ENCODE data around the gene SLC15A4. TPM values are rescaled to one million over a fixed set of nuclear protein-coding genes. Genes with fewer than 3 reads are reported as not detected.

SLC15A4 gene
- total RNA-seq, 1 donor from 2014 or later: 49.6 TPM

DNA sequence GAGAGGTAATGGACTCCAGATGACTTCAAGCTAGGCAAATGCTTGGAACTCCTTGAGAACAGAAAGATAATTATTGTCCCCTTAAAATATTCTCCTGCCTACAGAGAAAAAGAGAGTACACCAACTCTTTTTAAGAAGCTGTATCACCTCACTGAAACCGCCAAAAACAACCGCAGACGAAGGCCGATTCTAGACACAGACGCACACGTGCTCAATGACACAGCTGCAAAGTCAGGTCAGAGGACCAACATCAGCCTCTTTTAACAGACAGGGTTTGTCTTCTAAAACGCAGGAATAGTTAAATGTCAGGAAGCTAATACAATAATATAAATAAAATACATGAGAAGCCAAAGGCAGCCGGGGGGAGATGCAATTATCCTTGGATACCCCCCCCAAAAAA lies 19.0 kb downstream of the SLC15A4 start:
- DNase-seq (ENCODE audit: low read depth): no peak
- no peak overlapping the region for H3K4me3 ChIP-seq (ENCODE audit: low read depth, low read length)
- TF ChIP-seq, protein P1, sequence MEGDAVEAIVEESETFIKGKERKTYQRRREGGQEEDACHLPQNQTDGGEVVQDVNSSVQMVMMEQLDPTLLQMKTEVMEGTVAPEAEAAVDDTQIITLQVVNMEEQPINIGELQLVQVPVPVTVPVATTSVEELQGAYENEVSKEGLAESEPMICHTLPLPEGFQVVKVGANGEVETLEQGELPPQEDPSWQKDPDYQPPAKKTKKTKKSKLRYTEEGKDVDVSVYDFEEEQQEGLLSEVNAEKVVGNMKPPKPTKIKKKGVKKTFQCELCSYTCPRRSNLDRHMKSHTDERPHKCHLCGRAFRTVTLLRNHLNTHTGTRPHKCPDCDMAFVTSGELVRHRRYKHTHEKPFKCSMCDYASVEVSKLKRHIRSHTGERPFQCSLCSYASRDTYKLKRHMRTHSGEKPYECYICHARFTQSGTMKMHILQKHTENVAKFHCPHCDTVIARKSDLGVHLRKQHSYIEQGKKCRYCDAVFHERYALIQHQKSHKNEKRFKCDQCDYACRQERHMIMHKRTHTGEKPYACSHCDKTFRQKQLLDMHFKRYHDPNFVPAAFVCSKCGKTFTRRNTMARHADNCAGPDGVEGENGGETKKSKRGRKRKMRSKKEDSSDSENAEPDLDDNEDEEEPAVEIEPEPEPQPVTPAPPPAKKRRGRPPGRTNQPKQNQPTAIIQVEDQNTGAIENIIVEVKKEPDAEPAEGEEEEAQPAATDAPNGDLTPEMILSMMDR (conservative IDR thresholded peaks at IDR 0.05; ENCODE audit: low read depth, low read length): no peak

DNA sequence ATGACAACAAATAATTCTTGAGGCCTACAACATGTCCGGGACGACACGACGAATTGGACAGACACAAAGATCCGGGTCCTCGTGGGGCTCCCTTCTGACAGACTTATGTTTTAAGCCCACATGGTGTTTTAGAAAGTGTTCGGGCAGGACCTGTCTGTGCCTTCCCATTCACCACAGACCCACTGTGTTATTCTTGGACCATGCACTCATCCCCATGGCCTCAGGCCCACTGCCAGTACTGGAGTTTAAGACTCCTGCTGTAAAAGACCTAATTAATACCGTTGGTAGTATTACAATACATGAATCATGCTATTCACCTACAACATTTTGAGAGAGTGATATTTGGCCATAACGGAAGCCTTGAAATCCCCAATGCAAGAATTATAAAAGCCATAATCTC lies 20.0 kb downstream of the SLC15A4 start:
- H3K4me3 ChIP-seq (ENCODE audit: low read depth, low read length): no peak overlapping the region
- DNase-seq (ENCODE audit: low read depth): no peak
- TF ChIP-seq, protein P1 (conservative IDR thresholded peaks at IDR 0.05; ENCODE audit: low read depth, low read length): no peak

DNA sequence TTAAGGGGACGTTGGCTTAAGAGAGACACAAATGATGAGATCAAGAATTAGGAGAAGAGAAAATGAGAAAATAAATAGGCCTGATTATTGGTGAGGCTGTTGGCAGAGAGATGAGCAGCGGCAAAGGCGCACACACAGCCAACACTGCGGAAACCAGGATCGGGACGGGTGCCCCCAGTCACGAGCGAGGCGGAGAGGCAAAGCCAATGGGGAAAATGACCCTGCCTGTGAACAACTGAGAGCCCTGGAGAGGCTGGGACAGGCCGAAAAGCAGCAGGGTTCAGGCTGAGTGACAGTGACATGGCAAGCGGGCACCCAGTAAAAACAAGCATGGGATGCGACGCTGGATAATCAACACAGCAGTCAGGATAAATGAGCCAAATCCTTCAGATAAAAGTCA lies 21.0 kb downstream of the SLC15A4 start:
- TF ChIP-seq, protein P1 (conservative IDR thresholded peaks at IDR 0.05; ENCODE audit: low read depth, low read length): no peak
- no peak overlapping the region for H3K4me3 ChIP-seq (ENCODE audit: low read depth, low read length)
- DNase-seq (ENCODE audit: low read depth): no peak

DNA sequence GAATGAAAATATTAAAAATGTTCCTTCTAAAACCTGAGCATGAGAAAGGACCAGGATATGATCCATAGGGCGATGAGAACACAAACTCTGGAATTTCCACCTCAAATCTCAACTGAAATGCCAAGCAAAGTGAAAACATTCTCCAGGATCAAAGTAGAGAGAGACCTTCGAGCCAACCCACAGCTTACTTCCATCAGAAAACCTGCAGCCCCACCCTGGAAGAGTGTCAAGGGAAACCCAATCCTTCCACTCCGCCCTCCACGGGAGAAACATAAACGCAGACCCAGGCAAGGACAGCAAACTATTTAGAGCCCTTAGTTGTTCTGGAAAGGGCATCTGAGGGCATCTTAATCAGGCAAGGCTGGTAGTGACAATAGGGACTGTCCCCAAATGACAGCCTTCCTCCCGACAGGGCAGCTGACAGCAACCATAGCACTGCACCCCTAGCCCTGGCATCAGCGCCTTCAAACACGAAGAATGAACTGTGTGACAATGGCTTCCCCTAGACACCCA lies 21.8 kb downstream of the SLC15A4 start:
- H3K4me3 ChIP-seq (ENCODE audit: low read depth, low read length): no peak overlapping the region
- TF ChIP-seq, protein P1 (conservative IDR thresholded peaks at IDR 0.05; ENCODE audit: low read depth, low read length): no peak
- no peak for DNase-seq (ENCODE audit: low read depth)

DNA sequence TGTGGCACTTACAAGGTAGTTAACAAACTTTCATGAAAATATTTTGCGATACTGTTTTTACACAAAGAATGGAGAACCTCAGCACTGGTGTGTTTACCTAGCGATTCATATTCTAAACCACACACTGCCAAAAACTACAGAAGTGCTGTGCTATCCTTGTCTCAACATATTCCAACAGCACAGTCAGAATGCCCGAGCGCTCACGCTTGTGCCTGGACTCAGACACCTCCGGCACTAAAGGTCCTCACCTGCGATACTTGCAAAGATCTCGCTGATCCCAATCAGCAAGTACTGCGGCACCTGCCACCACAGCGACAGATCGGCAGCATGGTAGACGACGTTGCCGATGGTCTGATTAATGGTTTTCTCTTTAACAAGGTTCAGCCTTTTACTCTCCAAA lies 23.2 kb downstream of the SLC15A4 start:
- no peak for DNase-seq (ENCODE audit: low read depth)
- TF ChIP-seq, protein P1 (conservative IDR thresholded peaks at IDR 0.05; ENCODE audit: low read depth, low read length): no peak
- no peak overlapping the region for H3K4me3 ChIP-seq (ENCODE audit: low read depth, low read length)

DNA sequence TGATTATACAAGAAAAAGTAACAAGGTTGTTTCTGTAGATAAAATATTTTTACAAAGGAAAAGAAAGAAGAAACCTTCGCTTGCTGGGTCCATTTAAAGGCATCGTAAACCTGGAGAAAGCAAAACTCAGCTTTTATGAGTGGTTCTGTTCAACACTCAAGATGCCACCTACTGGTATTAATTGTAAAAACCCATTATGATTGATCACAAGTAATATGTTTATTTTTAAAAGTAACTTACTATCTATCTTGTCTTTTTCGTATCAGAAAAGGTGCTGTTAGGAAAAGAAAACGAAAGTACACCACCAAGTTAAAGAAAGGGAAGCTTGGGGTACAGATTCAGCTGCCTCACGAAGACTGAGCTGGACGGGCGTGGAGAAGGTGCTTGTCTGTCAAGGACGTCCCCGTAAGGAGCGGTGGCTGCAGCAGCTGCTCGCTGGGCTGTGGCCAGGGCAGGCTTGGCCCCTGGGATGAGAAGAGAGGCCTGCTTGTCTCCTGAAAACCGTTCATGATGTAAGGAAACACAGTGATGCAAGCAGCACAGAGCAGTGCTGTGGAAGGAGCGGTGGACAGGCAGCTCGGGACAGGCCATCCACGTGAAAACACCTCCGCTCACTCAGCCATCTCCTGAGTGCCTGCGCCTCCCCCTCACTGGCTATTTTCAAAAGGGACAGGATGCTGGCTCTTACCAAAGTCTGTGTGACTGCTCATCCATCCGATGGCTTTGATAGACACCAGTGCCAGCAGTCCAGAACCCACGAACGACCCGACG lies 25.0 kb downstream of the SLC15A4 start:
- DNase-seq (ENCODE audit: low read depth): no peak
- TF ChIP-seq, protein P1 (conservative IDR thresholded peaks at IDR 0.05; ENCODE audit: low read depth, low read length): peak; percentile 22
- no peak overlapping the region for H3K4me3 ChIP-seq (ENCODE audit: low read depth, low read length)

Measured in epithelial cell of proximal tubule (primary cell).